Medulla oblongata (tissue), 1 donor: ENCODE data around the gene RAB40A.
A peak's percentile ranks its signal among the peaks of the same experiment; 100 is the strongest.
"Not testable (repeated sequence)": the region's sequence is repeated elsewhere in the genome, so short reads cannot be mapped to it uniquely, and the experiment has no call there.

ENCODE experiments used
- DNase-seq: peaks from one replicate; pipeline ENCODE4 v3.0.0-alpha.2; 2015; ENCODE audit errors: extremely low spot score

RAB40A gene

DNA sequence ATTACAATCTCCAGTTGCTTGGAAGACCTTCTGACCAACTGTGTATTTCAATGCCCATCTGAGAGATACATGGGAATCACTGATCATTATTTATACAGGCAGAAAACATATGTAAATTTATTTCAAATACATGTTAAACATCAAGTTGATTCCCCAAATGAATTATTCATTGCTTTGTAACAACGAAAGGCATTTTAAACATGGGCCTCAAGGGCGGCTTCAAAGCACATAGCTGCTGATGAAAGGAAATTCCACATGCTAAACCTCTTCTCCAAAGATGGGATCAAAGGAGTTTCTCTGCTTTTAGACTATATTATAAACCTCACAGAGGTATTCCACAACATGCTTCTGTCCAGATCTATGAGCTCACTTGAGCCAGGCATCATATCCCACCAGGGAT lies 4.3 kb upstream of the RAB40A start:
- DNase-seq = no peak

- no peak for DNase-seq
Measured at GRCh38 chrX:103520386-103520785, 1.1 kb upstream of the RAB40A start.

DNA sequence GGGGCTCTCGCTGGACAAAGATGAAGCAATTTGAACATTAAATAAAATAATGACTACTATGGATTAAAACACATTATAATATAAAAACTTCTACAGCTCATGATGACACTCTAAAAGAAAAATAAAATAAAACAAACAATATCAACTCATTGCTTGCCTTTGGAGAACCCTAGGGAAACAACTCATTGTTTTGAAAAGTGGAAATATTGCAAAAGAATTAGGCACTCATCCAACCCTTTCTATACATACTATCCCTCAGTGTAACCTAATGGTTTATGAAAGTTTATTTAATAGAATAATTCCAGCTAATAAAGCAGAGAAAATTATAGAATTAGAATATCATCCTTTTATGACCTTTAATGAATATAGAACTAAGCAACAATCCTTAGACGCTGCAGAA lies 718 bp downstream of the RAB40A start:
- DNase-seq = no peak

DNA sequence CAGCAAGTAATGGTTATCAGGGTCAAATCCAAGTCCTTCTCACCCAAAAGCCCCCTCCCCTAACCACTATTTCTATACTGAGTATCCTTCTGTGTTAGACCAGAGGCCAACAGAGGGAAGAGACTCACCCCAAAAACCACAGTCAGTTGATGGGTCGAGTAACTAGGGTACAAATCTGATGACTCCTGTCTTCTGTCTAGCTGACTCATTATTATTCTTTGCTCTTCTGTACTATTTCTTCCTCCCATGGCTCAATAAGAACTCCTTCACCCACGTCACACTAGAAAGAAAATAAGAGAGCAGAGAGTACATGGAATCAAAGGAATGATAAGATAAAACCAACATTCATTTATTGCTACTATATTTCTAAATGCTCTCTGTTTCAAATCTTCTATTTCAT lies 2.0 kb downstream of the RAB40A start:
- DNase-seq = no peak

DNA sequence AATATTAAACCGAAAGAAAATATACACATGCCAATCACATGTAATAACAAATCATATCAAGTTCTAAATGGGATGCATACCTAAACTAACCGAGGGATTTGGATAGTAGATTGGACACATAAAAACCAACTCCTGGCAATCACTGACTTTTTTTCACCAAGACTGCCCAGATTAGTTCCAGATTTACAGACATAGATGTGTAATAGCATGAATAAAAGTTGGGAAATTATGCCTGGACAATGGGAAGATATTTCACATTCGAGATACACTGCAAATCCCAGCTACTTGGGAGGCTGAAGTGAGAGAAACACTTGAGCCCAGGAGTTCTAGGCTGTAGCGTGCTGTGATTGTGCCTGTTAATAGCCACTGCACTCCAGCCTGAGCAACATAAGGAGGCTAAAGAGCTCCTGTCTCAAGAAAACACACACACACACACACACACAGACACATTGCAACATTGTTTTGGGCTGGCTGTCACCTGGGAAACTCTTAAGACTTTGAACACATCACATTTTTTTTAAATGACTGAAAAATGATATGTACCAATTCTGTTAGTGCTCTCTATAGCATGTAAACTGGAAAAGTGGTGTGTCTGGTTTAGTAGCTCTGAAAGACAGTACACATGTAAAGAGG lies 5.7 kb downstream of the RAB40A start:
- DNase-seq = no peak

DNA sequence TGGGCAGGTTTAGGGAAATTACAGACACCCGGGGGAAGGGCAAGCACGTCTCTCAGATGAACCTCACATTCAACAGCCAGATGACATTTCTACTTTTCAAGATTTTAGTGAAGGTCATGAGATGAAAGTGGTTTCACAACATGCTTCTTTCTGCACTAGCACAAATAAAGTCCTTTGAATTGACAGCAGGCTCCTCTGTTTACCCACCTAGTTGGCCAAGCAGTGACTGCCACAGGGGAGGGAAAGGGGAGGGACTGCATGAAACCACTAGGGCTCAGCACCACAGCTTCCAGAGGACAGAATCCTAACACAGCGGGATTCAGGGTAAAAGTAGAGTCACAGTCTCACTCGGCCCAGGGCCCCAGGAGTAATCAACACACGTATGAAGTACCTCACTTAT lies 6.2 kb downstream of the RAB40A start:
- DNase-seq = no peak

DNA sequence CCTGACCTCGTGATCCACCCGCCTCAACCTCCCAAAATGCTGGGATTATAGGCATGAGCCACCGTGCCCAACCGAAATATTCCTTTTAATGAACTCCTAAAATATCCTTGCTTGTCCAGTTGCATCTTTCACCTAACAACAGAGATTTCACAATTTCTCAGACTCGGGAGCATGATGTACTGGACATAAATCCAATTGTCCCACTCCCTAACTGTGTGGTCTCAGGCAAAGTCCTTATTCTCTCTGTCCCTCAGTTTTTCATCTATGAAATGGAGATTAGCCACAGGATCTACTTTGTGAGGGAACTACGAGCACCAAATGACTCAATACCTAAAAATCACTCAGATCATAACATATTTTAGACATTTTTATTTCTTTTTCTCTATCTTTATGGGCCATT lies 9.3 kb downstream of the RAB40A start:
- DNase-seq = no peak

- DNase-seq = no peak
Measured at GRCh38 chrX:103503853-103504207, 15.5 kb downstream of the RAB40A start.

- no peak for DNase-seq
Measured at GRCh38 chrX:103503163-103503852, 16.0 kb downstream of the RAB40A start.

DNA sequence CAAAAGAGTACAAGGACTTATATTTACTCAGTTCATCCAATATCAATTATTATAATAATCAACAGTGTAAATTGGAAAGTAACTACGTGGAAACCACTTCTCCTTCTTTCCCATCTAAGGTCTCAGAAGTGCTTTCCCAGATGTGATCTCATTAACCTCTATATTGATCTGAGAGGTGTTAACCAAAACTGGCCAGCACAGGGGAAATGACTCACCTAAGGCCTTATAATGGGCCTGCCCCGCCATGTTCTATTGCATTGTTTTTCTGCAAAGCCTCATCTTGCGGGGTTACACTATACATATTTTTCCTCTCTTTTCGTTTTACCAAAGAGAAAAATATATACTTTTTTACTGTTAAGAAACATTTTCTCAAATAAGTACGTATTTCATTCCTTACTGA lies 20.5 kb downstream of the RAB40A start:
- DNase-seq = no peak

DNA sequence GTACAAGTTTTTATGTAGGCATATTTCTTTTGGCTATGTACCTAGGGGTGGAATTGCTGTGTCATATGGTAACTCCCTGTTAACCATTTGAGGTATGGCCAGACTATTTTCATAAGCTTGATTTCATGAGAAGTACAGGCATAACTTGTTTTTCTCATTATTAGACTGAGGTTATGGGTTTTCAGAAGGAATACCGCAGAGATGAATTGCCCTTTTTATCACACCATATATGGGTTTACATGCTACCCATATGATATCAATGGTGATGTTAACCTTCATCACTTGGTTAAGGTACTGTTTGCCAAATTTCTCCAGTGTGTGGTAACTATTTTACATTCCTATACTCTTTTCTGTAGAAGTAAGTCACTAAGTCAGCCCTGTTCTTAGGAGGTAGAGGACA lies 23.5 kb downstream of the RAB40A start:
- no peak for DNase-seq

GRCh38 chrX:103493578-103493977 lies 25.7 kb downstream of the RAB40A start:
- DNase-seq = not testable (repeated sequence)

DNA sequence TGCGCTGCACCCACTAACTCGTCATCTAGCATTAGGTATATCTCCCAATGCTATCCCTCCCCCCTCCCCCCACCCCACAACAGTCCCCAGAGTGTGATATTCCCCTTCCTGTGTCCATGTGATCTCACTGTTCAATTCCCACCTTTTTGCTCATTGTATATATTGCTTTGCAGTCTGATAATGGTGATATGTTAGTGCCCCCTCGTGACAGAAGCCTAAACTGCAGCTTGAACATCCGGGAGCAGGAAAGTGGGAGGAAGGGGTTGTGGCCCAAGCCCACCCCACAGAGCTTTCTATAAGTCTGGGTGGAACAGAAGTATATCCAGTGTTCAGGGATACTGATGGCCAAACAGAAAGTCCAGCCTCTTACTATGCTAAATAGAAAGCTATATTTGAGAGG lies 29.6 kb downstream of the RAB40A start:
- DNase-seq = peak; percentile 11

- DNase-seq = no peak
Measured at GRCh38 chrX:103488794-103489193, 30.5 kb downstream of the RAB40A start.

- no peak for DNase-seq
Measured at GRCh38 chrX:103488332-103488731, 31.0 kb downstream of the RAB40A start.

GRCh38 chrX:103483720-103484119 lies 35.6 kb downstream of the RAB40A start:
- DNase-seq = no peak

DNA sequence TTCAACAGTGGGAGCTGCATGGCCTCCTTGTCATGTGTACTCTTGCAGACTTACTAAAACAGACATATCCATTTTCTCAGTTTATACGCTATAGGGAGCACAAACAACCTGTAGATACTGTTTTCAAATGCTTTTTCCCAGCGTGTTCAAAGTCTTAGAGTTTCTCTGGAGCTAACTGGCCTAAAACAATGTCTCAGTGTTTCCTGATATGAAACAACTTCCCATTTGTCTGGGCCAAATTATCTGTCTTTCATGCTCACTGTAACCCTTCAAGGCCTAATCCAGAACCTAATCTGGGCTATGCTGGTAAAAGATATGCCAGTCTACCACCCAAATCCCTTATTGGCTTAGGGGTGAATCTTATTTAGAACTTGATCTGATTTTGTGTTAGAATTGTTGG lies 38.8 kb downstream of the RAB40A start:
- peak; percentile 47 for DNase-seq

DNA sequence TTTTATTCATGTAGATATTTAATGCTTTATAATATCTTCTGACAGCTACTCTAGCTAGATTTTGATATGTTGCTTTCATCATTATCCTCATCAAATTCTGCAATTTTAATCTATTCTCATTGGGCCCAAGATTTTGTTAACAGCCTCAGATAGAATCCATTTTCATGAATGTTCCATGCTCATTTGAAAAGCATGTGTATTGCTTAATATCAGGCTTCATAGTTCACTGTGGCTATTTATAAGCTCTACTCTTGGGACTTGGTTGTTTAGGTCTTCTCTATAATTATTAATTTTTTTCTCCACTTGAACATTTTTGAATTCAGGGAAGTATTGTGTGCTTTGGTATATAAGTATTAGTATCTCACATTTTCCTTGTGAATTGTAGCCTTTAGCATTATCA lies 41.8 kb downstream of the RAB40A start:
- DNase-seq = no peak

DNA sequence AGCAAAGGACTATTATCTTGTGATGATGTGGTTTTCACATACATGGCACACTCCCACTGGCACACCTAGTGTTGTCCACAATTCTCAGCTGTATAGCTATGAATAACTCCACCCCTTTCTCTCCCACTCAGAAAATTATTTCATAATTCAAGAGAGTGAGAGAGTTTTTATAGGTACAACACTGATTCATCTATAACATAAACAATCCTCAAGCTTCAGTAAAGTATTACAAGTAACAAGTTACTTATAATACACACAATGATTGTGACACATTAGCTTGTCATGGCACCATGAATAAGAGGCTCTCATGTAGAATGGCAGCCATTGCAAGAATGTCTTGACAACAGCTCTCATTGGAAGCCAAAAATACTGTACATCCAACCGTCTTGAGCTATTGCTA lies 43.9 kb downstream of the RAB40A start:
- DNase-seq = no peak

- DNase-seq = not testable (repeated sequence)
Measured at GRCh38 chrX:103469977-103470376, 49.3 kb downstream of the RAB40A start.

DNA sequence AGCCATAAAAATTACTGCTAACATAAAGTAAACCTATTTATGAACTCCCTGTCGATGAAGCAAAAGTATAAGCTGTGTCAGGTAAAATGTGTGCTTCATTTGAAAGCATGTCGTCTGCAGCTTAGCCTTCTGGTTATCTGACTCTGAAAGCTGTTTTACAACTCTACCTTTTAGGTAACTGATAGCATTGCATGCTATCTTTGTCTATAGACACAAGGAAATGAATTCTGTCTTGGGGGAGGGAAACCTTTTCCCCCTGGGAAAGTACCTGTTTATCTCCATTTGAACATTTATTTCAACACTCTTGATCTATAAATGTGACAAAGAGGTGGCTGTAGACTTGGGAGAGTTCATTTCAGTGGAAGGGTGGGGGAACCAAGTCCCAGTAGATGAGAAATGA lies 51.4 kb downstream of the RAB40A start:
- DNase-seq = no peak

DNA sequence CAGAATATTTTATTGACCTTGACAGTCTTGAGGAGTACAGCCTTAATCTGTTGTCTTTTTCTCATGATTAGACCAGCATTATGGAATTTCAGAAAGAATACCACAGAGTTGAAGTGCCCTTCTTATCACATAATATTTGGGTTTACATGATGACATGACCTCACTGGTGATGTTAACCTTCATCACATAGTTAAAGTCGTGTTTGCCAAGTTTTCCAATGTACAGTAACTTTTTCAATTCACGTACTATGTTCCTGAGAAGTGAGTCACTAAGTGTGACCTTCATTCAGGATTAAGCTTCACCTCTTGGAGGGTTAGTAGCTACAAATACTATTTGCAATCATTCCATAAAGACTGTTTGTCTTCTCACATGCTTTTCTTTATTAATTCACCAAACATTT lies 52.1 kb downstream of the RAB40A start:
- no peak for DNase-seq

DNA sequence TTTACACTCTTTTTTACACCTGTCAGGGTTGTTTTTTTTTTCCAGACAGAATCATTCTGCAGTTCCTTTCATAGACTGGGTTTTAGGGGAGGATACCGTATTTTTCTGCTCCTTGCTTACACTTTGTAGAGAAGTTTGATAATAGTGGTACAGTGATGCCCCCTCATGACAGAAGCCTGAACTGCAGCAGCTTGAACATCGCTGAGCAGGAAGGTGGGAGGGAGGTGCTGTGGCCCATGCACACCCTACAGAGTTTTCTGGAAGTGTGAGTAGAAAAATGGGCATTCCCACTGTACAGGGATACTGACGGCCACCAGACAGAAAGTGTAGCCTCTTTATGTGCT lies 54.5 kb downstream of the RAB40A start:
- DNase-seq = peak; percentile 86
